H9 (cell line): ENCODE data around the gene CRYZ. TPM values are rescaled to one million over a fixed set of nuclear protein-coding genes. Genes with fewer than 3 reads are reported as not detected.
A peak's percentile ranks its signal among the peaks of the same experiment; 100 is the strongest.

ENCODE experiments used
- DNase-seq: peaks from one replicate; pipeline ENCODE4 v3.0.0-alpha.2; 2017
- H2AFZ ChIP-seq: one replicate; pipeline ENCODE4 v1.6.1; 2013; ENCODE audit warnings: mild to moderate bottlenecking, low read length, control low read depth, moderate library complexity
- H2AK5ac ChIP-seq: 2 replicates; pipeline ENCODE4 v1.6.1; 2013; ENCODE audit warnings: low read length, control low read depth, mixed read lengths; ENCODE audit not compliant: insufficient read length
- H2BK120ac ChIP-seq: one replicate; pipeline ENCODE4 v1.6.1; 2013; ENCODE audit warnings: low read depth, mild to moderate bottlenecking, low read length, control low read depth, inconsistent platforms; ENCODE audit not compliant: poor library complexity, severe bottlenecking
- H2BK12ac ChIP-seq: 2 replicates; pipeline ENCODE4 v1.6.1; 2013; ENCODE audit warnings: low read length, control low read depth, mixed read lengths, low read depth; ENCODE audit not compliant: insufficient read length
- H2BK15ac ChIP-seq: 2 replicates; pipeline ENCODE4 v1.6.1; 2013; ENCODE audit warnings: low read depth, low read length, control low read depth
- H2BK20ac ChIP-seq: one replicate; pipeline ENCODE4 v1.6.1; 2013; ENCODE audit warnings: low read depth, mild to moderate bottlenecking, low read length, control low read depth, inconsistent platforms; ENCODE audit not compliant: poor library complexity, severe bottlenecking
- H2BK5ac ChIP-seq: 2 replicates; pipeline ENCODE4 v1.6.1; 2013; ENCODE audit warnings: low read length, control low read depth, mixed read lengths; ENCODE audit not compliant: insufficient read length
- H3K14ac ChIP-seq: 2 replicates; pipeline ENCODE4 v1.6.1; 2013; ENCODE audit warnings: low read length, control low read depth; ENCODE audit not compliant: insufficient read depth
- H3K18ac ChIP-seq: 2 replicates; pipeline ENCODE4 v1.6.1; 2013; ENCODE audit warnings: low read depth, mild to moderate bottlenecking, mixed read lengths, low read length, control low read depth; ENCODE audit not compliant: insufficient read length
- H3K23ac ChIP-seq: 2 replicates; pipeline ENCODE4 v1.6.1; 2013; ENCODE audit warnings: low read length, control low read depth, mixed read lengths, low read depth; ENCODE audit not compliant: insufficient read length
- H3K23me2 ChIP-seq: 2 replicates; pipeline ENCODE4 v1.6.1; 2013; ENCODE audit warnings: low read depth, mild to moderate bottlenecking, mixed read lengths, low read length, control low read depth; ENCODE audit not compliant: insufficient read length, poor library complexity, severe bottlenecking
- H3K27ac ChIP-seq: 2 replicates; pipeline ENCODE4 v1.5.1; 2013; ENCODE audit warnings: low read length, control low read depth, mixed read lengths, low read depth; ENCODE audit not compliant: insufficient read length
- H3K27me3 ChIP-seq: 2 replicates; pipeline ENCODE4 v1.6.1; 2013; ENCODE audit warnings: low read length, control low read depth, inconsistent platforms; ENCODE audit not compliant: insufficient read depth
- H3K4ac ChIP-seq: 2 replicates; pipeline ENCODE4 v1.6.1; 2013; ENCODE audit warnings: low read depth, mild to moderate bottlenecking, control low read depth, inconsistent platforms, low read length, moderate library complexity
- H3K4me1 ChIP-seq: 2 replicates; pipeline ENCODE4 v1.6.1; 2013; ENCODE audit warnings: low read length, control low read depth, inconsistent platforms; ENCODE audit not compliant: insufficient read depth
- H3K4me2 ChIP-seq: 2 replicates; pipeline ENCODE4 v1.6.1; 2013; ENCODE audit warnings: low read length, control low read depth, mixed read lengths; ENCODE audit not compliant: insufficient read length, insufficient read depth
- H3K56ac ChIP-seq: 2 replicates; pipeline ENCODE4 v1.6.1; 2013; ENCODE audit warnings: low read depth, mild to moderate bottlenecking, mixed read lengths, low read length, control low read depth; ENCODE audit not compliant: insufficient read length
- H3K79me1 ChIP-seq: 2 replicates; pipeline ENCODE4 v1.6.1; 2013; ENCODE audit warnings: low read depth, mild to moderate bottlenecking, moderate library complexity, low read length, control low read depth, inconsistent platforms; ENCODE audit not compliant: insufficient read depth, poor library complexity, severe bottlenecking
- H3K79me2 ChIP-seq: 2 replicates; pipeline ENCODE4 v1.6.1; 2013; ENCODE audit warnings: low read length, control low read depth, inconsistent platforms; ENCODE audit not compliant: insufficient read depth
- H3K9ac ChIP-seq: 2 replicates; pipeline ENCODE4 v1.6.1; 2013; ENCODE audit warnings: low read length, control low read depth, mixed read lengths; ENCODE audit not compliant: insufficient read length; ENCODE audit errors: extremely low read depth
- H3K9me3 ChIP-seq: one replicate; pipeline ENCODE4 v1.6.1; 2013; ENCODE audit warnings: low read depth, low read length, inconsistent platforms; ENCODE audit not compliant: control insufficient read depth
- H3T11ph ChIP-seq: one replicate; pipeline ENCODE4 v1.6.1; 2013; ENCODE audit warnings: mild to moderate bottlenecking, low read length, control low read depth, inconsistent platforms
- H4K20me1 ChIP-seq: one replicate; pipeline ENCODE4 v1.6.1; 2013; ENCODE audit not compliant: control insufficient read depth, insufficient read length, insufficient read depth
- H4K5ac ChIP-seq: 2 replicates; pipeline ENCODE4 v1.6.1; 2013; ENCODE audit warnings: low read depth, mild to moderate bottlenecking, mixed read lengths, low read length, control low read depth; ENCODE audit not compliant: insufficient read length
- H4K8ac ChIP-seq: replicated peaks from 2 replicates; pipeline ENCODE4 v1.6.1; 2013; ENCODE audit warnings: low read length, control low read depth, mixed read lengths, low read depth; ENCODE audit not compliant: insufficient read length
- H4K91ac ChIP-seq: 2 replicates; pipeline ENCODE4 v1.6.1; 2013; ENCODE audit warnings: low read depth, mild to moderate bottlenecking, moderate library complexity, mixed read lengths, low read length, control low read depth; ENCODE audit not compliant: insufficient read length
- H3K27ac Mint-ChIP-seq, 3 experiments: 2 replicates in 2 of 3; 3 replicates in 1 of 3; pipeline ENCODE4 v1.8.0; 2020 to 2021; ENCODE audit warnings: mixed read lengths in 3 of 3, mild to moderate bottlenecking in 1 of 3, moderate library complexity in 1 of 3
- H3K27me3 Mint-ChIP-seq: 2 replicates; pipeline ENCODE4 v1.8.0; 2021; ENCODE audit warnings: low read depth, mild to moderate bottlenecking, moderate library complexity, mixed read lengths
- H3K36me3 Mint-ChIP-seq, 3 experiments: 2 replicates in 2 of 3; 3 replicates in 1 of 3; pipeline ENCODE4 v1.8.0; 2020 to 2021; ENCODE audit warnings: low read depth in 3 of 3, mixed read lengths in 3 of 3; ENCODE audit not compliant: insufficient read depth in 1 of 3
- H3K4me1 Mint-ChIP-seq, 2 experiments: 2 replicates each; pipeline ENCODE4 v1.8.0; 2020; ENCODE audit warnings: mixed read lengths in 2 of 2
- H3K4me3 Mint-ChIP-seq, 2 experiments: 2 replicates in 1 of 2; 3 replicates in 1 of 2; pipeline ENCODE4 v1.8.0; 2020 to 2021; ENCODE audit warnings: mild to moderate bottlenecking in 2 of 2, mixed read lengths in 2 of 2, moderate library complexity in 1 of 2
- H3K9me3 Mint-ChIP-seq, 2 experiments: 2 replicates in 1 of 2; 3 replicates in 1 of 2; pipeline ENCODE4 v1.8.0; 2020; ENCODE audit warnings: mild to moderate bottlenecking in 2 of 2, mixed read lengths in 2 of 2, moderate library complexity in 1 of 2
- WGBS: extraction: QIAGEN DNeasy Blood & Tissue Kit; methylation state at CpG from one replicate; pipeline ENCODE4 v1.1.7; 2013; ENCODE audit warnings: missing lambda C conversion rate, low lambda C conversion rate, mixed read lengths; ENCODE audit not compliant: insufficient read length; ENCODE audit errors: extremely low coverage; 5-methylcytosine and 5-hydroxymethylcytosine counted together
- total RNA-seq: library from RNA; stranded (reverse); gene quantifications from 2 replicates; pipeline ENCODE4 v1.2.1, GENCODE V29; 2021
- TF ChIP-seq, protein P1 (sequence below): fragments of 200-600 bp; sonication (generic); conservative IDR thresholded peaks from 3 replicates; pipeline ENCODE4 v1.8.0; 2021; ENCODE audit warnings: antibody characterized with exemption, mild to moderate bottlenecking

CRYZ gene
- total RNA-seq, 1 experiment from 2014 or later = 14.0 TPM

DNA sequence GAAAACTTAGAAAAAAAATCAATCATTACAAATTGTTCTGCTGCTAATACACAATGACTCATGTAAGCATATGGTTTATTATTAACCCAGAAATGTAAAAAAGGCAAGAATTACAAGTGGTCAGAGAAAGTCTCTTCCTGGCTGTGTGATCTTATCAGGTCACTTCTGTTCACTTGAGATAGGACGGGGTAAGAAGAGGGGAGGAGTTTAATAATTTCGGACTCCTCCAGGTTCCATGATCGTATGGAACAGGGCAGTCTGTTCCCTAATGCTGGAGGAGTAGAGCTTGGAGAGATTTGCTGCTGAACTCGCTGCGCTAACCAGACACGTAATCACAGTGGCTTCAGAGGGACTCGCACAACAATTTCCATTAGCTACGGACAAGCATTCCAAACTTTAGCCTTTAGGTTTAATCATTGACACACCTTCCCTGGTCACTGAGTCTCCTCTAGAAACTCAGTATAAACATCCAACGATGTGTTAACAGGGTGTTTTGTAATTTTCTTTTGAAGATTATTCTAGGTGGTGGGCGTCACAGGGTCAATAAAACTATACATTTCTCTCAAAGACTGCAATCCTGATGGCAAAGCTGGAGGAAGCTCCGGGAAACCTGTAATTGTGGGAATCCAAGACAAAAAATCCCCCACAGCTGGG is 1.3 kb downstream of the CRYZ start:
- Histone ChIP-seq H3K79me2 (no peaks in the 10 kb centered on the region), H3K9me3 (no peaks in the 10 kb centered on the region), H3K4me2 (no peak overlapping the region), H3K23me2 (no peaks in the 10 kb centered on the region), H2BK120ac (no peak overlapping the region), H3T11ph (no peak overlapping the region), H2BK12ac (no peak overlapping the region), H2BK15ac (no peak overlapping the region), H3K9ac (no peak overlapping the region), H4K91ac (no peak overlapping the region), H2AK5ac (no peak overlapping the region), H4K20me1 (no peaks in the 10 kb centered on the region), H3K27me3 (no peaks in the 10 kb centered on the region), H4K8ac (no peak overlapping the region), H3K79me1 (no peaks in the 10 kb centered on the region), H3K18ac (no peak overlapping the region), H3K14ac (no peak overlapping the region), H2BK20ac (no peak overlapping the region), H3K23ac (no peak overlapping the region), H2AFZ (no peak overlapping the region), H3K4ac (no peak overlapping the region), H3K56ac (no peak overlapping the region), H3K27ac (no peak overlapping the region), H3K4me1 (no peaks in the 10 kb centered on the region; the same call in 1 of the 2 replicates), H2BK5ac (no peak overlapping the region), H4K5ac (no peak overlapping the region)
- TF ChIP-seq, protein P1, sequence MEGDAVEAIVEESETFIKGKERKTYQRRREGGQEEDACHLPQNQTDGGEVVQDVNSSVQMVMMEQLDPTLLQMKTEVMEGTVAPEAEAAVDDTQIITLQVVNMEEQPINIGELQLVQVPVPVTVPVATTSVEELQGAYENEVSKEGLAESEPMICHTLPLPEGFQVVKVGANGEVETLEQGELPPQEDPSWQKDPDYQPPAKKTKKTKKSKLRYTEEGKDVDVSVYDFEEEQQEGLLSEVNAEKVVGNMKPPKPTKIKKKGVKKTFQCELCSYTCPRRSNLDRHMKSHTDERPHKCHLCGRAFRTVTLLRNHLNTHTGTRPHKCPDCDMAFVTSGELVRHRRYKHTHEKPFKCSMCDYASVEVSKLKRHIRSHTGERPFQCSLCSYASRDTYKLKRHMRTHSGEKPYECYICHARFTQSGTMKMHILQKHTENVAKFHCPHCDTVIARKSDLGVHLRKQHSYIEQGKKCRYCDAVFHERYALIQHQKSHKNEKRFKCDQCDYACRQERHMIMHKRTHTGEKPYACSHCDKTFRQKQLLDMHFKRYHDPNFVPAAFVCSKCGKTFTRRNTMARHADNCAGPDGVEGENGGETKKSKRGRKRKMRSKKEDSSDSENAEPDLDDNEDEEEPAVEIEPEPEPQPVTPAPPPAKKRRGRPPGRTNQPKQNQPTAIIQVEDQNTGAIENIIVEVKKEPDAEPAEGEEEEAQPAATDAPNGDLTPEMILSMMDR = no peak
- WGBS = no CpG with 5 or more reads among the region's 11 CpGs
- H3K27ac Mint-ChIP-seq = peak overlapping the region in 1 of 3 experiments; percentile 11; a peak in 1 of 7 replicates
- H3K27me3 Mint-ChIP-seq = no peaks in the 10 kb centered on the region; the same call in 1 of the 2 replicates
- no peak overlapping the region for H3K4me3 Mint-ChIP-seq
- no peak for DNase-seq
- peaks cover 14 to 40% (median 21%) of the 10 kb centered on the region in 3 experiments for H3K36me3 Mint-ChIP-seq
- peaks cover 6 to 25% of the 10 kb centered on the region in 2 experiments for H3K9me3 Mint-ChIP-seq
- peaks cover 9 to 32% of the 10 kb centered on the region in 2 experiments for H3K4me1 Mint-ChIP-seq
